Calu3 (cell line): Measurements from ENCODE around the gene SLC36A3. TPM values are rescaled to one million over a fixed set of nuclear protein-coding genes. Genes with fewer than 3 reads are reported as not detected.

Experiments
- BruUV-seq: library from RNA; stranded (reverse); fragments of 400-500 nt; replicated peaks from 2 replicates; lab custom pipeline; 2021; lab: Mats Ljungman, UMichigan
- CTCF ChIA-PET: fragments of 300-600 bp; sonication (Branson Sonifier 250); formaldehyde crosslinking; loops from one replicate; lab custom pipeline; 2022; ENCODE audit warnings: antibody characterized with exemption; lab: Charles Lee
- DNase-seq: peaks from one replicate; pipeline ENCODE4 v3.0.0; 2022
- H3K27ac Mint-ChIP-seq: one replicate; pipeline ENCODE4 v1.8.0; 2022; ENCODE audit warnings: mixed read lengths; ENCODE audit not compliant: unreplicated experiment
- H3K27me3 Mint-ChIP-seq: one replicate; pipeline ENCODE4 v1.8.0; 2022; ENCODE audit warnings: mixed read lengths; ENCODE audit not compliant: unreplicated experiment
- H3K36me3 Mint-ChIP-seq: one replicate; pipeline ENCODE4 v1.8.0; 2022; ENCODE audit warnings: mild to moderate bottlenecking, moderate library complexity, mixed read lengths; ENCODE audit not compliant: insufficient read depth, unreplicated experiment
- H3K4me1 Mint-ChIP-seq: one replicate; pipeline ENCODE4 v1.8.0; 2022; ENCODE audit warnings: mild to moderate bottlenecking, low read depth, mixed read lengths; ENCODE audit not compliant: unreplicated experiment
- H3K4me3 Mint-ChIP-seq: one replicate; pipeline ENCODE4 v1.8.0; 2022; ENCODE audit warnings: mild to moderate bottlenecking, low read depth, moderate library complexity, mixed read lengths; ENCODE audit not compliant: unreplicated experiment
- H3K9me3 Mint-ChIP-seq: one replicate; pipeline ENCODE4 v1.8.0; 2022; ENCODE audit warnings: low read depth, mixed read lengths; ENCODE audit not compliant: unreplicated experiment
- CTCF ChIP-seq: fragments of 200-600 bp; IDR thresholded peaks from one replicate; pipeline ENCODE4 v1.8.0; 2022; ENCODE audit warnings: antibody characterized with exemption; ENCODE audit not compliant: unreplicated experiment
- intact Hi-C: fragments of 100-400 bp; cut with micrococcal nuclease; formaldehyde crosslinking; loops from one replicate; pipeline ENCODE4 v1.10.0; 2022; ENCODE audit not compliant: unreplicated experiment
- total RNA-seq: library from RNA; stranded (reverse); gene quantifications from 2 replicates; pipeline ENCODE4 v1.2.3, GENCODE V29; 2022

Gene SLC36A3
- total RNA-seq, 1 experiment from 2014 or later: not detected

GRCh38 chr5:151285683-151286082, 17.9 kb downstream of the SLC36A3 start:
- Mint-ChIP-seq H3K4me3 (no peak overlapping the region), H3K4me1 (peaks cover 8% of the 10 kb centered on the region), H3K27ac (no peak overlapping the region), H3K27me3 (peaks cover 40% of the 10 kb centered on the region), H3K36me3 (no peaks in the 10 kb centered on the region), H3K9me3 (no peaks in the 10 kb centered on the region)
- CTCF ChIA-PET: interaction anchor here (0.7 kb wide), 1 partner anchor 458 kb away, joined by 3 read pairs; no protein-coding TSS in a partner anchor
- DNase-seq: no peak
- BruUV-seq: no TSS peak
- intact Hi-C loops: no loop called here
- no peak for TF ChIP-seq CTCF

GRCh38 chr5:151284392-151284967, 19.1 kb downstream of the SLC36A3 start:
- no peak for TF ChIP-seq CTCF
- Mint-ChIP-seq H3K27ac (no peak overlapping the region), H3K36me3 (no peaks in the 10 kb centered on the region), H3K4me1 (peaks cover 8% of the 10 kb centered on the region), H3K27me3 (peaks cover 49% of the 10 kb centered on the region), H3K9me3 (no peaks in the 10 kb centered on the region), H3K4me3 (no peak overlapping the region)
- intact Hi-C loops: no loop called here
- CTCF ChIA-PET: no interaction called here
- no peak for DNase-seq
- BruUV-seq: no TSS peak

GRCh38 chr5:151283120-151283825, 20.3 kb downstream of the SLC36A3 start:
- peaks cover 5% of the 10 kb centered on the region for H3K4me1 Mint-ChIP-seq
- no peak for DNase-seq
- intact Hi-C loops: no loop called here
- no TSS peak for BruUV-seq
- CTCF ChIA-PET: no interaction called here
- no peak overlapping the region for H3K4me3 Mint-ChIP-seq
- H3K36me3 Mint-ChIP-seq: no peaks in the 10 kb centered on the region
- no peak overlapping the region for H3K27ac Mint-ChIP-seq
- no peak for TF ChIP-seq CTCF
- H3K27me3 Mint-ChIP-seq: peaks cover 55% of the 10 kb centered on the region
- H3K9me3 Mint-ChIP-seq: no peaks in the 10 kb centered on the region

GRCh38 chr5:151281001-151281639, 22.4 kb downstream of the SLC36A3 start:
- no peak overlapping the region for H3K4me3 Mint-ChIP-seq

More at GRCh38 chr5:151281001-151281639, 22.4 kb downstream of the SLC36A3 start:
- no peaks in the 10 kb centered on the region for H3K4me1 Mint-ChIP-seq
- intact Hi-C loops: no loop called here
- peaks cover 63% of the 10 kb centered on the region for H3K27me3 Mint-ChIP-seq
- H3K27ac Mint-ChIP-seq: no peak overlapping the region
- CTCF ChIA-PET: interaction anchor here (0.7 kb wide), 1 partner anchor 23 kb away, joined by 3 read pairs; no protein-coding TSS in a partner anchor
- BruUV-seq: no TSS peak
- no peaks in the 10 kb centered on the region for H3K9me3 Mint-ChIP-seq
- TF ChIP-seq CTCF: no peak
- H3K36me3 Mint-ChIP-seq: no peaks in the 10 kb centered on the region
- no peak for DNase-seq
